ENCODE results near the gene GORAB. TPM values are rescaled to one million over a fixed set of nuclear protein-coding genes. Genes with fewer than 3 reads are reported as not detected.

The GORAB gene
- total RNA-seq, 1 donor: 25.0 TPM

DNA sequence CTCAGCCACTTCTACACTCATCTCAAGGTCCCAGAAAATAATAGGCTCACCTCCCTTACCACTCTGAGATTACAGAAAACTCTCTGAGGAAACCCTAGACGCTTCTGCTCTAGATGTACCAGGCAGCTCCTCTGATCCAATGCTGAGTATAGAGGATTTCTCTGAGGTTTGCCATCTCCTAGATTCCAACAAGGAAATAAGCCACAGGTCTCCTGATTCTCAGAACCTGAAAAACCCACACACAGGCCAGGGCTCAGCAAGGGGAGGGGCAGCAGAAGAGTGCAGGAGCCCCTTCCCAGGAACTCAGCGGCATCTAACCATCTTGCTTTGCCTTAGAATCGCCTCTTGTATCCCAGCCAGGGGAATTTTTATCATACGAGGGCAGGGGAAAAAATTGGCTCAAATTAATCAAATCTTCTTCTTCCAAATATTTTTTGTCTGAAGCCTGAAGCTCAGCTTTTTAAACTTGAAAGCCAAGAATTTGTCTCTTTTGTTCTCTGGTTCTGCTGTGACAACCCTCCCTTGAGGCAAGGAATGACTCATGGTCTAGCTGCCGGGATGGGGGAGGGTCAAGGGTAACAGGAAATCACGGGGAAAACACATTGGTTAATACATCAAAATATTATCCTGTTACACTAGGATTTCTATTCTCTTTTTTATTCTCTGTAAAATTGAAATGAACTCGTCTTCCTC is 30.8 kb downstream of the GORAB start:
- TF ChIP-seq CTCF (IDR thresholded peaks at IDR 0.05; ENCODE audit: insufficient read depth, low read length): no peak
- peak; percentile 98 for DNase-seq (ENCODE audit: low read depth)
- H3K4me3 ChIP-seq (ENCODE audit: low read depth, low read length): peak overlapping the region; percentile 35

- no peak overlapping the region for H3K4me3 ChIP-seq (ENCODE audit: low read depth, low read length)
- no peak for DNase-seq (ENCODE audit: low read depth)
- no peak for TF ChIP-seq CTCF (IDR thresholded peaks at IDR 0.05; ENCODE audit: insufficient read depth, low read length)
Measured at GRCh38 chr1:170567214-170567613, 35.2 kb downstream of the GORAB start.

- no peak overlapping the region for H3K4me3 ChIP-seq (ENCODE audit: low read depth, low read length)
- no peak for DNase-seq (ENCODE audit: low read depth)
- TF ChIP-seq CTCF (IDR thresholded peaks at IDR 0.05; ENCODE audit: insufficient read depth, low read length): no peak
Measured at GRCh38 chr1:170568197-170568596, 36.2 kb downstream of the GORAB start.

DNA sequence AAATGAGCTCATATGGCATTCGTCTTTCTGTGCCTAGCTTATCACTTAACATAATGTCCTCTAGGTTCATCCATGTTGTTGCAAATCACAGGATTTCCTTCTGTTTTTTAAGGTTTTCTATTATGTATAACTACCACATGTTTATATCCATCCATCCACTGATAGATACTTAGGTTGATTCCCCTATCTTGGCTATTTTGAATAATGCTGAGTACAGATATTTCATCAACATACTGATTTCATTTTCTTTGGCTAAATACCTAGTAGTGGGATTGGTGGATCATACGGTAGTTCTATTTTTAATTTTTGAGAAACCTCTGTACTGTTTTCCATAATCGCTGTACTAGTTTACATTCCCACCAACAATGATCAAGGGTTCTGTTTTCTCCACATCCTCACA is 45.0 kb downstream of the GORAB start:
- no peak overlapping the region for H3K4me3 ChIP-seq (ENCODE audit: low read depth, low read length)
- TF ChIP-seq CTCF (IDR thresholded peaks at IDR 0.05; ENCODE audit: insufficient read depth, low read length): no peak
- DNase-seq (ENCODE audit: low read depth): no peak

GRCh38 chr1:170578359-170578758 is 46.4 kb downstream of the GORAB start:
- H3K4me3 ChIP-seq (ENCODE audit: low read depth, low read length): no peak overlapping the region
- no peak for TF ChIP-seq CTCF (IDR thresholded peaks at IDR 0.05; ENCODE audit: insufficient read depth, low read length)
- peak; percentile 8 for DNase-seq (ENCODE audit: low read depth)

- no peak overlapping the region for H3K4me3 ChIP-seq (ENCODE audit: low read depth, low read length)
- peak; percentile 50 for DNase-seq (ENCODE audit: low read depth)
- TF ChIP-seq CTCF (IDR thresholded peaks at IDR 0.05; ENCODE audit: insufficient read depth, low read length): no peak
Measured at GRCh38 chr1:170580636-170581440, 48.9 kb downstream of the GORAB start.
